Medulla oblongata (tissue), 1 donor: ENCODE measurements around the gene CASQ2.

Experiments used
- DNase-seq: peaks from one replicate; pipeline ENCODE4 v3.0.0-alpha.2; 2015; ENCODE audit errors: extremely low spot score

The CASQ2 gene

DNA sequence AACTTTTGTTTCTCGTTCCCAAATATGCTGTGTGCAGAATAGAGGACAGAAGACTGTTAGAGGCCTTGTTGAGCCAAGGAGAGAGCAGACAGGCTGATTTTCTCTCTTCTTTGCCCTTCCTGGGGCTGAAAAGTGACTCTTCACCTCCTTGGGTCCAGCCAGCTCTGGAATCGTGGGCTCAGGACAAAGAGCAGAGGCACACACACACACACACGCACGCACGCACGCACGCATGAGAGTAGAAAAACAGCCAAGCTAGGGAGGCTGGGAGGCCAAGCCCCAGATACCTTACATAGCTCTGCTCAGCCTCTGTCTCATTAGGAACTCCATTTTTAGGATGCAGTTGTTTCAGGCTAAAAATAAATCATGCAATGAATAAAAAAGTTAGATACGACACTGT lies at the start of gene CASQ2:
Gene CASQ2 (minus strand): TSS at position 166 of the 400 bp plus-strand sequence. CDS start 173 bp downstream, outside the sequence.
- no peak for DNase-seq

DNA sequence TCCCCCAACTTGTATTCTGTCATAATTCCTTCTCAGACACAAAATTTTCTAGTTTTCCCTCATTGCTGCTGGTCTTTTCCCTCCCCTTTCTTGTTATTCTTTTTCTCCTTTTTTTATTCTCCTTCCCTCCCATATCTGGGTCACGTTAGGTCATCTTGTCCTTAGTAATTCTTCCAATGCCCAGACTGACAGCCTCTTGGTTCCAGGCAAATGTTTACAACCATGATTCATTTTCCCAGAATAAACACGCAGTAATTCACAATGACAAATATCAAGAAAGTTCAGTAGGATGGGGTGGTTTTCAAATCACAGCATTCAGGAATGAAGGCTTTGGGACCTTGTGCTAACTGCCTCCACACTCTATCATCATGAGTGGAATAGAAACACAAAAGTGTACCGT lies 47.2 kb upstream of the CASQ2 start:
- no peak for DNase-seq

DNA sequence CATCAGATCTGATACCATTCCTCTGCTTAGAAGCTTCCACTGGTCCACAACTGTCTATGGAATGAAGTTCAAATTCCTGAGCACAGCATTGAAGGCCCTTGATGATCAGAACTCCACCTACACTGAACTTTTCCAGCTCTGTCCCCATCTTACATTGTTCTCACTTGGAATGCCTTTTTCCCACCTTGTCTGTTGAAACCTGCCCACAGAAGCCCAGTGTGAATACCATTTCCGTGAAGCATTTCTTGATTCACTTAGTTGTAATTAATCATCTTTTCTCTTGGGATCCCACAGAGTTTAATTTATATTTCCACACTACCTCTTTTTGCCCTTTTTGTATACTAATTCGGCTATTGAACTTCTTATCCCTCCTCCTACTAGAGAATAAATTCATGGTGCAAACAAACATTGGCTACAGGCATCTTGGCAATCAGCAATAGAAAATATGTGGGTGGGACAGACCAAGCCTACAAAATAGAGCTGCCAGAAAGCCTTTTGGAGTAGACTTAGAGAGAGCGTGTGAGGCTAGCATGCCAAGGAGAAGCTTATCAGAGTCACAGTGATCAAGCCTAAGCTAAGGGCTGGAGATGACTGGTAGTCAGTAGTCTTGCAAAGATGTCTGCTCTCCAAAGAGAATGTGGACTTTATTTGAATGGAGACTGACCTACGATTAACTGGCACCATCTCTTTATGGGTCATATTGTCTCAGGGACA lies 46.3 kb upstream of the CASQ2 start:
- DNase-seq, result no peak

DNA sequence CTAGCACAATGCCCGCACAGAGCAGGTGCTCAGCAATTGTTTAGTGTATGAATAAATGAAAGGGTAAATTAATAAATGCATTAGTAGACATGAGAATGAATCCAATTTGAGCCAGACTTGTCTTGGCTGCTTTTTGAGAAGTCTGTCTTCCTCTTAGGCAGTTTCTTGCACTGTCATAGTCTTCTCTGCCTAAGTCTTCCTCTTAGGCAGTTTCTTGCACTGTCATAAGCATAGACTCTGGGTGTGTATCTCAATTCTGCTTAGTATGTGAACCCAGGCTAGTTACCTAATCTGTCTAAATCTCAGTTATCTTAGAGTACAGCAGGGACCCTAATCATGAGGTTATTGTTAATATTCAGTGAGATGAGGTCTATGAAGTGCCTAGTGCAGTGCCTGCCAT lies 45.2 kb upstream of the CASQ2 start:
- DNase-seq, result no peak

DNA sequence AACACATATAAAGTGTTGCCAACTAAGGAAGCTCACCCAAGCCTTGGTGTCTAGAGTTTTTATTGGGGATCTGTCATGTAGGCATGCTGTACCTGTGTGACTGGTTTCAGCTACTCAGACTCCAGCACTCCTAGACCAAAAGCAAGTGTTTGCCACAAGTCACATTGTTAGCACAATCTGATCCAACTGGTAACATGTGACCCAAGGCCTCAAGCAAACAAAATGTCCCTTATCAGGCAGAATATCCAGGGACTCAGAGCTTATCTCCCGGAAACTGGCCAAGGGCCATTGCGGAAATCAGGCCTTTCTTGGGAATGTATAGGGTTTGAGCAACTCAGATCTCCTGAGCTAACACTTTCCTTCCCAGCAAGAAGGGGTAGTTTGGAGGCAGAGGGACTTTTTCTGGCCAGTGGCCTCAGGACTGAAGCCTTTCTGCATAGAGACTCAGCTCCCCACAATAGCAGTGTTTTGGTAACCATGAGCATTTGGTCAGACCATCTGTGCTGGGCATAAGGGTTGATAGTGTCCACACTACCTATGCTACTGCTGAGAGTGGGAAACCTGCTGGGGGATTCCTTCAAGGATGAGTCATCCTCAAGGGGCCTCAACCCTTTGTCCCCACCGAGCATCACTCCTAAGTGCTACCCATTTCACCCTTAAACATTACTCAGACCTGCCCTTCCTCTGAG lies 42.8 kb upstream of the CASQ2 start:
- DNase-seq, result no peak

DNA sequence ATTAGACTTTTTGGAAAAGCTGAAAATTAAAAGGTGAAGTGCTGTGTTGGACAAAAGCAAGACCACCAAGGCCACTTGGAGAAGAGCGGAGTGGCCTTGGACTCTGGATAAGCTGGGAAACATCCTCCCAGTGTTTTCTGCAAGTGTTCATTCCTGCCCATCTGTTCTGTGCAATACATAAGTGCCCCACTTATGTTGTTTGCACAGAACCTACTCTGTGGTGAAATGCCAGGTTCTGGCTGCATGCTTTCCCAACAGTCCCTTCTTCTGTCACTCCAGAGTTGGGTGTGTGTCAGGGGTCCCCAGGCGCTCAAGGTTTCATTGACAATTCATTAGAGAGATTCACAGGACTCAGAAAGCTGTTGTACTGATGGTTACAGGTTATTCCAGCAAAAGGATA lies 42.1 kb upstream of the CASQ2 start:
- DNase-seq, result no peak

- no peak for DNase-seq
Measured at GRCh38 chr1:115809847-115810246, 41.3 kb upstream of the CASQ2 start.

- DNase-seq, result no peak
Measured at GRCh38 chr1:115809076-115809475, 40.6 kb upstream of the CASQ2 start.

- peak; percentile 91 for DNase-seq
Measured at GRCh38 chr1:115807723-115808122, 39.2 kb upstream of the CASQ2 start.

- no peak for DNase-seq
Measured at GRCh38 chr1:115805597-115805996, 37.1 kb upstream of the CASQ2 start.

- DNase-seq, result no peak
Measured at GRCh38 chr1:115802416-115802815, 33.9 kb upstream of the CASQ2 start.

- no peak for DNase-seq
Measured at GRCh38 chr1:115797486-115797885, 29.0 kb upstream of the CASQ2 start.

- no peak for DNase-seq
Measured at GRCh38 chr1:115796897-115797296, 28.4 kb upstream of the CASQ2 start.

GRCh38 chr1:115796036-115796435 lies 27.5 kb upstream of the CASQ2 start:
- DNase-seq, result no peak

DNA sequence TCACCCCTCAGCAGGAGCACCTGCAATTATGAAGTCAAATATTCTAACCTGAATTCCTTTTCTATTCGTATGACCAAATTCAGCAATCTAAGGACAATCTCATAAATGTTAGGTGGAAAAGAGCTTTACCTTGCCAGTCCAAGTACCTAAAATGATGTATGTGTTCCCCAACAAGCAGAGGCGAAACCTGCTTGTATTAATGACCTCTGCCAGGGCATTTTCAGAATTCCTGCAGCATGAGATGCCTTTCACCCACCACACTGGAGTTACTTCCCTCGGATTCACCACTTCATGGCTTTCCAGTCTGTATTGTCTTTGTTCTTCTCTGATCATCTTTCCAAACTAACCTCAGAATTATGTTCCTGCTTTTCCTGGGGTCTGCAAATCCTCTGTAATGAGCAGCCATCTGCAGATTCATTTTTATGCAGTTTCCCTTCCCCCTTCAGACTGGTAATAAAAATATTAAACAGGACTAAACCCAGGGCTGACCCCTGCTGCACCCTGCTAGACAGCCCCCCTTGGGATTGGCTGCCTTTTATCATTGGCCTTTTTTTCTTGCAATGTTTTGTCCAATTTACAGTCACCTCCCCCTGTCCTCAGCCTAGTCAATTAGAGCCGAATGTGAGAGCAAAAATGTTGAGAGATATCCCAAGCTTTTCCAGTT lies 26.6 kb upstream of the CASQ2 start:
- DNase-seq, result no peak

GRCh38 chr1:115793162-115793561 lies 24.6 kb upstream of the CASQ2 start:
- DNase-seq, result no peak

DNA sequence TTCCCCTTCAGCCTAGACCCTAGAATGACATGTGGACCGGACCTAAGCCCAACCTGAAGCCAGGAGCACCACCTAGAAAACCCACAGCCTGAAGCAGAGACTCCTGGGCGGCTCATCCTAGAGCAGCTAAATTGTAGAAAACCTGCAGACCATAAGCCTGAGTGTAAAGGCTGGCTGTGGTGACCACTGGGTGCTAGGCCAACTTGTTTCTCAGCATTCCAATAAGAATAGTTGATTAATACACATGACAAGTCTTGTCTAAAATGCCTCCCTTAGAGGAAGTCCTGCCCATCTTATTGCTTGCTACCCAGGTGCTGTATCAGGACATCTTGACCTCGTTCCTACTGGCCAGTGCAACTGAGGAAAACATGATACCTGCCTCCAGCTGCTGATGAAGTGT lies 23.3 kb upstream of the CASQ2 start:
- DNase-seq, result no peak

GRCh38 chr1:115790846-115791245 lies 22.3 kb upstream of the CASQ2 start:
- DNase-seq, result no peak

- DNase-seq, result no peak
Measured at GRCh38 chr1:115790356-115790755, 21.8 kb upstream of the CASQ2 start.

DNA sequence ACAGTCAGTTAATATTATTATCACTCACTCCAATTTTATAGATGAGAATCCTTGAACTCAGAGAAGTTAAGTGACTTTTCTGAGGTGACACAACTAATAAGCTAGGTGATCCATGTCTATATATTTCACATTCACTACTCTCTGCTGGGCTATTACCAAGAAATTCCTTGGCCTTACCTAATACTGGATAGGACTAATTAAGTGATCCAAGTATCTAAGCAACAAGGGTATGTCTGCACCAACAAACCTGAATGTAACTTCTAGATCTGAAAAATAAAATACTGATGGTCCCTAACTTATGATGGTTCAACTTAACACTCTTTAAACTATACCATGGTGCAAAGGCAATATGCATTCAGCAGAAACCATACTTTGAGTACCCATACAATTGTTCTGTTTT lies 14.8 kb upstream of the CASQ2 start:
- no peak for DNase-seq

DNA sequence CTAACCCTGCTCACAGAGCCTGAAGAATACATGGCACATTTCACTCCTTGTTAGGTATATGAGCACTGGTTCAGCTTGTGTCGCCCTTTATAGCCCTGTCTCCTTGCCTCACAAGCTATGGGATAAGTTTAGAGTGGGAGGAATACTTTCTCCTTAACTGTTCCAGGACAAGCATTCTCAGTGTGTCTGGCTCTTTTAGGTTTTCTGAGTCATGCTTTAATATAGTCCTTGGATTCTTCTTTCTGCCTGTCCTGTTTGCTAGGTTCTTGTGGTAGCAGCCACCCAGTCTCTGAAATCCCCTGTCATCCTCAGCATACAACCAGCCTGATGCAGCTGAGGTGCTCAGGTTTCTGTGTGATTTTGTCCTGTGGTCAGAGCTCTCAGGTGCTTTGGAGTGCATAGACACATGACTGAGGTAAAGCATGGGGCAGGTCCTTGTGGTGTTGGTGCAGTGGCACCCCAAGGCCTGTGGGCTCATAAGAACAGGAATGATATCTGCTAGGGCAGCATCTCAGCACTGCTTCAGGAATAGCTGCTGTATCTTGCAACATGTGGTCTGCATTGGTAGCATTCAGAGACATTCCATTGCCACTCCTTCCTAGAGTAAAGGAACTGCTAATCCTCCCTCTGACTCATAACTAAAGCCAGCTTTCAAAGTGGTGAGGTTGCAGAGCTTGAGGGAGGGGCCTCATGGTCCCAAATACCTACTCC lies 14.2 kb upstream of the CASQ2 start:
- no peak for DNase-seq

GRCh38 chr1:115781851-115782250 lies 13.3 kb upstream of the CASQ2 start:
- DNase-seq, result no peak
